ENCODE data around the gene PRKAG2.

- TF ChIP-seq CTCF (IDR thresholded peaks at IDR 0.05) (no peak), POLR2A (IDR thresholded peaks at IDR 0.05) (no peak)
Observed at GRCh38 chr7:151735186-151735850, 141.6 kb downstream of the PRKAG2 start.

Data from lower leg skin (tissue), 3 donors.